Suprapubic skin (tissue), 4 donors: ENCODE data around the gene TTC21A. TPM values are rescaled to one million over a fixed set of nuclear protein-coding genes. Genes with fewer than 3 reads are reported as not detected.

Experiments
- DNase-seq, 2 donors: peaks; one replicate each; pipeline ENCODE4 v3.0.0-alpha.2; 2019; ENCODE audit warnings: low spot score in 2 of 2
- H3K27ac ChIP-seq: fragments of 200-600 bp; sonication (generic); one replicate; pipeline ENCODE4 v1.5.1; 2019
- H3K27me3 ChIP-seq: fragments of 200-600 bp; sonication (generic); one replicate; pipeline ENCODE4 v1.5.1; 2019
- H3K36me3 ChIP-seq: fragments of 200-600 bp; sonication (generic); one replicate; pipeline ENCODE4 v1.5.1; 2019
- H3K4me1 ChIP-seq: fragments of 200-600 bp; sonication (generic); one replicate; pipeline ENCODE4 v1.5.1; 2019
- H3K4me3 ChIP-seq: fragments of 200-600 bp; sonication (generic); one replicate; pipeline ENCODE4 v1.5.1; 2019; ENCODE audit warnings: mild to moderate bottlenecking
- H3K9me3 ChIP-seq: fragments of 200-600 bp; sonication (generic); one replicate; pipeline ENCODE4 v1.5.1; 2019
- EP300 ChIP-seq: sonication (generic); formaldehyde crosslinking; IDR thresholded peaks from one replicate; pipeline ENCODE4 v1.6.1; 2017; ENCODE audit warnings: antibody characterized with exemption
- POLR2A ChIP-seq, 2 donors: fragments of 450-650 bp; IDR thresholded peaks; one replicate each; pipeline ENCODE4 v1.6.1; 2017; ENCODE audit warnings: antibody characterized with exemption in 2 of 2, mild to moderate bottlenecking in 2 of 2, moderate library complexity in 2 of 2
- POLR2AphosphoS5 ChIP-seq, 3 donors: sonication (generic); formaldehyde crosslinking; IDR thresholded peaks; one replicate each; pipeline ENCODE4 v1.6.1; 2017; ENCODE audit warnings: antibody characterized with exemption in 3 of 3
- WGBS: methylation state at CpG from one replicate; pipeline ENCODE4 v1.1.5; 2018; 5-methylcytosine and 5-hydroxymethylcytosine counted together
- total RNA-seq, 4 donors: library from RNA; depleted of rRNA; stranded (reverse); fragments of >200 nt; gene quantifications; one replicate each; pipeline ENCODE4 v1.1.0, GENCODE V29; 2016
- TF ChIP-seq, protein P1 (sequence below), 2 donors: fragments of 200-600 bp in 1 of 2; fragments of 450-650 bp in 1 of 2; sonication (generic) in 1 of 2; IDR thresholded peaks; one replicate each; pipeline ENCODE4 v1.5.1; 2016 to 2019; ENCODE audit warnings: antibody characterized with exemption in 2 of 2, mild to moderate bottlenecking in 1 of 2, moderate library complexity in 1 of 2

Gene TTC21A
- total RNA-seq, 4 donors from 2014 or later, result 1.2 to 11.0 (median 4.7) TPM

- Histone ChIP-seq H3K4me3 (peak overlapping the region; percentile 31), H3K27ac (peak overlapping the region; percentile 94), H3K9me3 (no peaks in the 10 kb centered on the region), H3K27me3 (no peaks in the 10 kb centered on the region), H3K4me1 (peaks cover 79% of the 10 kb centered on the region), H3K36me3 (peaks cover 56% of the 10 kb centered on the region)
- TF ChIP-seq, protein P1, sequence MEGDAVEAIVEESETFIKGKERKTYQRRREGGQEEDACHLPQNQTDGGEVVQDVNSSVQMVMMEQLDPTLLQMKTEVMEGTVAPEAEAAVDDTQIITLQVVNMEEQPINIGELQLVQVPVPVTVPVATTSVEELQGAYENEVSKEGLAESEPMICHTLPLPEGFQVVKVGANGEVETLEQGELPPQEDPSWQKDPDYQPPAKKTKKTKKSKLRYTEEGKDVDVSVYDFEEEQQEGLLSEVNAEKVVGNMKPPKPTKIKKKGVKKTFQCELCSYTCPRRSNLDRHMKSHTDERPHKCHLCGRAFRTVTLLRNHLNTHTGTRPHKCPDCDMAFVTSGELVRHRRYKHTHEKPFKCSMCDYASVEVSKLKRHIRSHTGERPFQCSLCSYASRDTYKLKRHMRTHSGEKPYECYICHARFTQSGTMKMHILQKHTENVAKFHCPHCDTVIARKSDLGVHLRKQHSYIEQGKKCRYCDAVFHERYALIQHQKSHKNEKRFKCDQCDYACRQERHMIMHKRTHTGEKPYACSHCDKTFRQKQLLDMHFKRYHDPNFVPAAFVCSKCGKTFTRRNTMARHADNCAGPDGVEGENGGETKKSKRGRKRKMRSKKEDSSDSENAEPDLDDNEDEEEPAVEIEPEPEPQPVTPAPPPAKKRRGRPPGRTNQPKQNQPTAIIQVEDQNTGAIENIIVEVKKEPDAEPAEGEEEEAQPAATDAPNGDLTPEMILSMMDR (IDR thresholded peaks at IDR 0.05), result no peak
- TF ChIP-seq POLR2A (IDR thresholded peaks at IDR 0.05) (no peak), EP300 (no peak), POLR2AphosphoS5 (IDR thresholded peaks at IDR 0.05) (peak; percentile 55 to 67 (median 65))
- peak; percentile 88 for DNase-seq
- WGBS, result 13% methylated on average over 1 of the region's 4 CpGs
These were observed 33.9 kb downstream of the TTC21A start for GRCh38 chr3:39141171-39141995.

GRCh38 chr3:39142067-39142466, 34.6 kb downstream of the TTC21A start:
- Histone ChIP-seq H3K27me3 (no peaks in the 10 kb centered on the region), H3K4me1 (peaks cover 86% of the 10 kb centered on the region), H3K27ac (peak overlapping the region; percentile 94), H3K9me3 (no peaks in the 10 kb centered on the region), H3K36me3 (peaks cover 54% of the 10 kb centered on the region), H3K4me3 (peak overlapping the region; percentile 31)
- WGBS, result 32% methylated on average over 5 of the region's 5 CpGs
- no peak for TF ChIP-seq EP300
- no peak for TF ChIP-seq POLR2AphosphoS5 (IDR thresholded peaks at IDR 0.05)
- TF ChIP-seq, protein P1 (IDR thresholded peaks at IDR 0.05), result no peak
- TF ChIP-seq POLR2A (IDR thresholded peaks at IDR 0.05), result no peak
- no peak for DNase-seq

DNA sequence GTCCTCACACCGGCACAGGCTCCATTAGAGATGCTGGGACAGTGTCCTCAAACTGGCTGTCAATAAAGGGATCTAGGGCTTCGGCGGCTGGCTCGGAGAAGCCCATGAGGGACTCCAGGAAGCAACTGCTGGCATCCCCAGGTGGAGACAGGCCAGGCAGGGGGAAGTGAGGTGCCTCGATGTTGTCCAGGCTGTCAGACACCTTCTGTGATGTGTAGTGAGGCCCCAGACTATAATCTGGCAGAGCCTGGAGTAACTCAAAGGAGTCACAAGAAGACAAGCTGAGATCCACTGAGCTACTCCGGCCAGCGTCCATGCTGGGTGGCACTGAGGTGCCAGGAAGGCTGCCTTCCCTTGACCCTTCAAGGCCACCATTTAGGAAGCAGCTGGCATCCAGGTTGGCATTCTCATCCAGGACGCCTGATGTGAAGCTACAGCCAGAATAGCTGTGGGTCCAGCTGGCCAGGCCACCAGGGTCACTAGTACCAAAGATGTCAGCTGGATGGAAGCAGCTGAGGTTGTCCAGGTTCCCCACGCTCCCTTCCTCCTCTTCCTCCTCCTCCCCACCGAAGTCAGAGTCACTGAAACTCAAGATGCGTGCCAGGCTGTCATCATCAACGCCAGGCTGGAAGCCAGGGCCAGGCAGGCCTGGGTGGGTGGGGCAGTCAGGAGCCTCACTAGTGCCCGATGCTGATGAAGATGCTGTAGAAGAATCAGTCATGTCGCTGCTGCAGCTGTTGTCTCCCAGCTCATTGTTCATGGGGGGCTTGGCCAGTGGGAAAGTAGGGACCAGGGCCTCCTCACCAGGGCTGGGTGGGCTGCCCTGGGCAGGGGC, 35.8 kb downstream of the TTC21A start:
- H3K36me3 ChIP-seq, result peaks cover 43% of the 10 kb centered on the region
- 58% methylated on average over 12 of the region's 14 CpGs for WGBS
- peak overlapping the region; percentile 5 for H3K27ac ChIP-seq

GRCh38 chr3:39144095-39144747, 36.7 kb downstream of the TTC21A start:
- TF ChIP-seq, protein P1 (IDR thresholded peaks at IDR 0.05), result no peak
- TF ChIP-seq POLR2A (IDR thresholded peaks at IDR 0.05), result no peak
- TF ChIP-seq POLR2AphosphoS5 (IDR thresholded peaks at IDR 0.05), result no peak
- TF ChIP-seq EP300, result no peak
- Histone ChIP-seq H3K27me3 (no peaks in the 10 kb centered on the region), H3K4me3 (no peak overlapping the region), H3K36me3 (peaks cover 43% of the 10 kb centered on the region), H3K9me3 (no peaks in the 10 kb centered on the region), H3K27ac (no peak overlapping the region), H3K4me1 (peaks cover 98% of the 10 kb centered on the region)
- 66% methylated on average over 19 of the region's 20 CpGs for WGBS
- DNase-seq, result no peak

More for the DNA sequence above, 35.8 kb downstream of the TTC21A start:
- H3K9me3 ChIP-seq, result no peaks in the 10 kb centered on the region
- H3K4me3 ChIP-seq, result no peak overlapping the region
- H3K27me3 ChIP-seq, result no peaks in the 10 kb centered on the region
- peaks cover 98% of the 10 kb centered on the region for H3K4me1 ChIP-seq
- no peak for DNase-seq
- no peak for TF ChIP-seq EP300
- TF ChIP-seq POLR2A (IDR thresholded peaks at IDR 0.05), result no peak
- no peak for TF ChIP-seq POLR2AphosphoS5 (IDR thresholded peaks at IDR 0.05)
- TF ChIP-seq, protein P1 (IDR thresholded peaks at IDR 0.05), result no peak
